H1 (cell line): ENCODE results near the gene BTBD9. TPM values are rescaled to one million over a fixed set of nuclear protein-coding genes. Genes with fewer than 3 reads are reported as not detected.

Experiments used
- EGR1 ChIP-seq: IDR thresholded peaks from 2 replicates; pipeline ENCODE4 v1.6.1; 2011; ENCODE audit warnings: low read depth, low read length, borderline replicate concordance
- HDAC6 ChIP-seq: IDR thresholded peaks from one replicate; pipeline ENCODE4 v1.7.1; 2012; ENCODE audit warnings: low read depth, mild to moderate bottlenecking, inconsistent platforms, low read length, moderate library complexity
- RNF2 ChIP-seq: fragments of 200-900, 300-1000 bp; sonication (generic); IDR thresholded peaks from 2 replicates; pipeline ENCODE4 v1.7.1; 2016; ENCODE audit warnings: borderline replicate concordance, low read depth, mild to moderate bottlenecking, antibody characterized with exemption, low read length; ENCODE audit not compliant: poor library complexity, severe bottlenecking; ENCODE audit errors: missing control alignments
- RXRA ChIP-seq: IDR thresholded peaks from 2 replicates; pipeline ENCODE4 v1.6.1; 2011; ENCODE audit warnings: low read depth, mild to moderate bottlenecking, low read length, moderate library complexity; ENCODE audit not compliant: insufficient read depth
- polyA plus RNA-seq, 7 experiments: library from polyadenylated mRNA; depleted of rRNA in 3 of 7; stranded (reverse) in 5 of 7; unstranded in 2 of 7; fragments of >200 nt in 5 of 7; fragments of 200-250 nt in 2 of 7; gene quantifications; 1 replicate in 5 of 7; 2 replicates in 1 of 7; 4 replicates in 1 of 7; pipeline versions ENCODE4 v1.2.1 to v1.2.3, GENCODE V29; 2011 to 2013; ENCODE audit warnings: missing spikeins in 2 of 7, mixed read lengths in 2 of 7
- total RNA-seq: library from RNA; stranded (reverse); fragmentation: NEBNext Ultra II Directional; extraction: Animal tissue kit (Norgen Biotek cat#: 25700); gene quantifications from 2 replicates; pipeline ENCODE4 v1.2.1, GENCODE V29; 2021

BTBD9 gene
- total and polyA plus RNA-seq, 2 of the 8 experiments (the other 6 are each of a cell fraction or from before 2014, with no cell fraction given): 0.92 to 4.1 TPM

DNA sequence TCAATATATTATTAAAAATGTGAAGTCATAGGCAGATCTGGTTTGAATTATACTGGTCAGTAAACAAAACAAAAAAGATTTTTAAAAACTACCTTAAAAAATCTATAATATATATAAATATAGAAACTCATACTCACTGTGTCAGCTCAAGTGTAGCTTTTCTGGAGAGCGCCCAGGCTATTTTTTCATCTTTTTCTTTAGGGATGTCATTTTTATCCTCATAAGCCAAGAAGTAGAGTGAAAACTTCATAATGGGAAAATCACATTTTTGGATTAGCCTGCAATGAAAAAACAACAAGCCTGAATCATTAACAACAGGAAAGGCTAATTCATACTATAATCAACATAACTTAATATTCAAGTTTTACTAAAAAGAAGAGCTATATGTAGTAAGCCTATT lies 44.5 kb upstream of the BTBD9 start (continued):
- no peak for TF ChIP-seq EGR1
- no peak for TF ChIP-seq HDAC6
- TF ChIP-seq RNF2: no peak
- TF ChIP-seq RXRA: no peak
